A549 (cell line): ENCODE measurements around the gene DNAH1. TPM values are rescaled to one million over a fixed set of nuclear protein-coding genes. Genes with fewer than 3 reads are reported as not detected.

Source experiments
- ATAC-seq, 2 experiments: fragments of 200-7000 bp in 1 of 2; fragments of >200 bp in 1 of 2; cut with Nextera tagmentation in 1 of 2; cut with Tn5 transposase in 1 of 2; 3 replicates each; pipeline versions ENCODE4 v1.8.0 to v1.9.1; 2018 to 2020; ENCODE audit warnings: mild to moderate bottlenecking in 1 of 2, moderate library complexity in 1 of 2
- CTCF ChIA-PET: fragments of 300-600 bp; sonication (Branson Sonifier 250); formaldehyde crosslinking; extraction: SDS; loops from one replicate; lab custom pipeline; 2021; ENCODE audit warnings: antibody characterized with exemption, inconsistent platforms; lab: Yijun Ruan, JAX
- POLR2A ChIA-PET: fragments of 350-600 bp; formaldehyde crosslinking; extraction: SDS; loops from one replicate; lab custom pipeline; 2021; ENCODE audit warnings: antibody characterized with exemption, inconsistent platforms; lab: Yijun Ruan, JAX
- DNase-seq, 2 experiments: peaks; one replicate each; pipeline versions ENCODE4 v3.0.0 to v3.0.0-alpha.2; 2011 to 2016; ENCODE audit warnings: low read depth in 1 of 2, low spot score in 1 of 2
- FAIRE-seq: peaks from 2 replicates; lab custom pipeline; 2011; peaks lifted over from hg19 to GRCh38; lab: Jason Lieb, UNC
- H3K27ac ChIP-seq, 2 experiments: fragments of >200 bp; sonication (Bioruptor Twin); formaldehyde crosslinking; 3 replicates each; pipeline ENCODE4 v1.5.1; 2016 to 2017
- H3K4me1 ChIP-seq: fragments of >200 bp; sonication (Bioruptor Twin); formaldehyde crosslinking; 3 replicates; pipeline ENCODE4 v1.6.1; 2016
- H3K4me2 ChIP-seq: fragments of >200 bp; sonication (Bioruptor Twin); formaldehyde crosslinking; 3 replicates; pipeline ENCODE4 v1.6.1; 2016
- H3K4me3 ChIP-seq: fragments of >200 bp; sonication (Bioruptor Twin); formaldehyde crosslinking; 3 replicates; pipeline ENCODE4 v1.5.1; 2016
- H3K9me3 ChIP-seq: fragments of >200 bp; sonication (Bioruptor Twin); formaldehyde crosslinking; 3 replicates; pipeline ENCODE4 v1.6.1; 2016
- ATOH8 ChIP-seq: fragments of 250-450 bp; sonication (Bioruptor Pico); IDR thresholded peaks from 2 replicates; pipeline ENCODE4 v1.5.0; 2020; ENCODE audit warnings: low read depth, mild to moderate bottlenecking, moderate library complexity
- BHLHE40 ChIP-seq: IDR thresholded peaks from 2 replicates; pipeline ENCODE4 v1.6.1; 2012; ENCODE audit warnings: low read depth, low read length, inconsistent platforms
- CBX8 ChIP-seq: fragments of 200-600 bp; sonication (generic); IDR thresholded peaks from 2 replicates; pipeline ENCODE4 v1.6.1; 2016
- CEBPB ChIP-seq, 2 experiments: fragments of >200 bp in 1 of 2; sonication (Bioruptor Twin) in 1 of 2; formaldehyde crosslinking in 1 of 2; IDR thresholded peaks; 2 replicates each; pipeline ENCODE4 v1.6.1; 2012 to 2016
- CTCF ChIP-seq: fragments of >200 bp; sonication (Bioruptor Twin); formaldehyde crosslinking; IDR thresholded peaks from 3 replicates; pipeline ENCODE4 v1.5.1; 2016
- EHF ChIP-seq: fragments of 250-450 bp; sonication (Bioruptor Pico); IDR thresholded peaks from 2 replicates; pipeline ENCODE4 v1.5.0; 2020; ENCODE audit warnings: mild to moderate bottlenecking
- ESRRA ChIP-seq: fragments of 150-350 bp; IDR thresholded peaks from 2 replicates; pipeline ENCODE4 v1.6.1; 2014; ENCODE audit warnings: mild to moderate bottlenecking, low read length, borderline replicate concordance
- GATA3 ChIP-seq: IDR thresholded peaks from 2 replicates; pipeline ENCODE4 v1.6.1; 2012; ENCODE audit warnings: borderline replicate concordance
- HEYL ChIP-seq: fragments of 250-450 bp; sonication (Bioruptor Pico); IDR thresholded peaks from 2 replicates; pipeline ENCODE4 v1.8.0; 2021; ENCODE audit warnings: mild to moderate bottlenecking, moderate library complexity
- HMGXB4 ChIP-seq: fragments of 250-450 bp; sonication (Bioruptor Pico); IDR thresholded peaks from 2 replicates; pipeline ENCODE4 v1.5.0; 2021; ENCODE audit warnings: mild to moderate bottlenecking, moderate library complexity, borderline replicate concordance
- HOXA7 ChIP-seq: fragments of 250-450 bp; sonication (Bioruptor Pico); IDR thresholded peaks from 2 replicates; pipeline ENCODE4 v1.5.0; 2020; ENCODE audit warnings: mild to moderate bottlenecking, moderate library complexity
- JUNB ChIP-seq: fragments of >200 bp; sonication (Bioruptor Twin); formaldehyde crosslinking; IDR thresholded peaks from 2 replicates; pipeline ENCODE4 v1.6.1; 2016
- MAFK ChIP-seq: fragments of 450-650 bp; IDR thresholded peaks from 2 replicates; pipeline ENCODE4 v1.6.1; 2014; ENCODE audit not compliant: partially characterized antibody
- NPAS2 ChIP-seq: fragments of 250-450 bp; sonication (Bioruptor Pico); IDR thresholded peaks from 2 replicates; pipeline ENCODE4 v1.8.0; 2022; ENCODE audit warnings: mild to moderate bottlenecking, moderate library complexity, borderline replicate concordance
- NR3C1 ChIP-seq: fragments of >200 bp; sonication (Bioruptor Twin); formaldehyde crosslinking; IDR thresholded peaks from 3 replicates; pipeline ENCODE4 v1.6.1; 2017
- RAD21 ChIP-seq, 2 experiments: fragments of >200 bp in 1 of 2; sonication (Bioruptor Twin) in 1 of 2; formaldehyde crosslinking in 1 of 2; IDR thresholded peaks in 1 of 2; conservative IDR thresholded peaks in 1 of 2; 2 replicates in 1 of 2; 3 replicates in 1 of 2; pipeline ENCODE4 v1.6.1; 2012 to 2018; ENCODE audit warnings: inconsistent platforms in 1 of 2
- SMC3 ChIP-seq: fragments of >200 bp; sonication (Bioruptor Twin); formaldehyde crosslinking; IDR thresholded peaks from 3 replicates; pipeline ENCODE4 v1.6.1; 2018; ENCODE audit warnings: inconsistent platforms
- ZC3H11A ChIP-seq: fragments of 450-650 bp; IDR thresholded peaks from 2 replicates; pipeline ENCODE4 v1.6.1; 2014; ENCODE audit warnings: antibody characterized with exemption, mild to moderate bottlenecking
- WGBS: methylation state at CpG from one replicate; pipeline ENCODE4 v1.1.6; 2017; ENCODE audit errors: missing lambda C conversion rate; 5-methylcytosine and 5-hydroxymethylcytosine counted together
- polyA plus RNA-seq, 4 experiments: library from polyadenylated mRNA; depleted of rRNA in 3 of 4; stranded (reverse); fragments of >200 nt; fragmentation: RNase III in 1 of 4; extraction: RNeasy Plus Mini Kit Qiagen cat#74134 plus additional on column Dnase treatment in 1 of 4; gene quantifications; 2 replicates in 3 of 4; 3 replicates in 1 of 4; pipeline ENCODE4 v1.2.3, GENCODE V29; 2011 to 2017

The DNAH1 gene
- polyA plus RNA-seq, 2 of the 4 experiments (the other 2 are of a cell fraction): 0.65 to 1.6 TPM

- TF ChIP-seq GATA3 (no peak), HMGXB4 (no peak), EHF (CRISPR knock-in tag) (no peak)
Observed at GRCh38 chr3:52384019-52384761, 68.1 kb downstream of the DNAH1 start (continued).

GRCh38 chr3:52385157-52385556 lies 69.0 kb downstream of the DNAH1 start:
- H3K9me3 ChIP-seq: no peaks in the 10 kb centered on the region
- no peaks in the 10 kb centered on the region for H3K4me1 ChIP-seq
- ChIA-PET POLR2A (interaction anchor here (0.6 kb wide), 1 partner anchor 97 kb away, joined by 3 read pairs; the partner anchor contains the start of gene GLYCTK), CTCF (interaction anchor here (0.7 to 1.8 kb wide), 15 partner anchors 8 to 384 kb away, joined by 3 to 10 read pairs (median 4); no protein-coding TSS in a partner anchor)
- ATAC-seq (peak; percentile 66 to 92), FAIRE-seq (no peak), DNase-seq (peak; percentile 64)
- 52% methylated on average over 6 of the region's 10 CpGs for WGBS
- TF ChIP-seq ZC3H11A (no peak), HEYL (CRISPR knock-in tag) (no peak), BHLHE40 (no peak), JUNB (no peak), CBX8 (no peak), CTCF (peak; percentile 35; the same call in 2 of the 3 replicates), SMC3 (peak; percentile 40; the same call in 1 of the 3 replicates), RAD21 (conservative IDR thresholded peaks at IDR 0.05 in 1 of 2, IDR thresholded peaks at IDR 0.05 in 1 of 2) (peak in 1 of 2 experiments; percentile 50; a peak in 2 of 5 replicates), NPAS2 (no peak)
- H3K4me3 ChIP-seq: no peak overlapping the region
- no peak overlapping the region for H3K4me2 ChIP-seq
- H3K27ac ChIP-seq: no peak overlapping the region

- H3K4me1 ChIP-seq: no peaks in the 10 kb centered on the region
- TF ChIP-seq CEBPB (IDR thresholded peaks at IDR 0.05) (no peak), ESRRA (no peak), HOXA7 (CRISPR knock-in tag) (no peak), MAFK (no peak), ATOH8 (CRISPR knock-in tag) (no peak), NR3C1 (no peak)
- TF ChIP-seq, all 56 proteins: peak for 0
Observed at GRCh38 chr3:52387481-52387880, 71.4 kb downstream of the DNAH1 start.

More at GRCh38 chr3:52387481-52387880, 71.4 kb downstream of the DNAH1 start:
- Histone ChIP-seq H3K4me3 (no peak overlapping the region), H3K4me2 (no peak overlapping the region), H3K27ac (no peak overlapping the region), H3K9me3 (no peaks in the 10 kb centered on the region)
- ChIA-PET POLR2A (no interaction called here), CTCF (interaction anchor here (0.6 to 2.8 kb wide), 6 partner anchors 10 to 97 kb away, joined by 3 to 10 read pairs (median 6); no protein-coding TSS in a partner anchor)
- ATAC-seq (no peak), DNase-seq (no peak), FAIRE-seq (no peak)
- WGBS: 70% methylated on average over 2 of the region's 2 CpGs
